ENCODE measurements around the gene RAD51B. TPM values are rescaled to one million over a fixed set of nuclear protein-coding genes. Genes with fewer than 3 reads are reported as not detected.

RAD51B gene
- total and polyA plus RNA-seq, 9 of the 15 experiments (the other 6 are each of a cell fraction or from before 2014, with no cell fraction given) = 8.5 to 17.3 (median 11.3) TPM

GRCh38 chr14:68744613-68745012, 925.0 kb downstream of the RAD51B start:
- H3K4me3 ChIP-seq = no peak overlapping the region
- ATAC-seq (no peak), DNase-seq (ENCODE audit: extremely low read depth in 1 of 4, low spot score in 3 of 4) (no peak), FAIRE-seq (no peak)
- no peaks in the 10 kb centered on the region for H3K9me1 ChIP-seq (ENCODE audit: control insufficient read depth, insufficient read depth, low read length)
- CTCF ChIA-PET (ENCODE audit: low intra/inter-chr PET ratio) = no interaction called here
- H3K9ac ChIP-seq (ENCODE audit: insufficient read depth in 1 of 2, low read depth in 2 of 2, low read length in 2 of 2) = no peak overlapping the region
- no peaks in the 10 kb centered on the region for H3K36me3 ChIP-seq (ENCODE audit: control insufficient read depth, insufficient read depth, low read length)
- no peak overlapping the region for H3K27ac ChIP-seq (ENCODE audit: extremely low read depth, low read depth, low read length)
- in situ Hi-C loops (cut with MboI) (no loop called here), intact Hi-C loops (cut with micrococcal nuclease) (loop anchor here (5.0 kb wide), 1 partner anchor 43 kb away; no protein-coding TSS in a partner anchor)
- no TSS peak for BruUV-seq (replicated peaks)
- POLR2A ChIA-PET = interaction anchor here (0.9 kb wide), 2 partner anchors 12 to 23 kb away, joined by 3 read pairs; no protein-coding TSS in a partner anchor
- H4K20me1 ChIP-seq (replicated peaks; ENCODE audit: control insufficient read depth, insufficient read depth, low read length) = no peaks in the 10 kb centered on the region
- H3K79me2 ChIP-seq (ENCODE audit: control insufficient read depth, insufficient read depth, low read length) = no peaks in the 10 kb centered on the region
- H3K4me1 ChIP-seq (replicated peaks in 1 of 2; ENCODE audit: control insufficient read depth in 2 of 2, insufficient read depth in 2 of 2, low read length in 2 of 2) = peaks cover 6 to 25% of the 10 kb centered on the region in 2 experiments; a peak in 4 of 5 replicates
- WGBS (ENCODE audit: insufficient coverage, low coverage, missing lambda C conversion rate) = 70% methylated on average over 12 of the region's 12 CpGs
- H3K27me3 ChIP-seq (ENCODE audit: control insufficient read depth in 2 of 2, insufficient read depth in 2 of 2, low read length in 2 of 2) = no peaks in the 10 kb centered on the region
- peaks cover 7% of the 10 kb centered on the region for H3K9me3 ChIP-seq (replicated peaks; ENCODE audit: control insufficient read depth, insufficient read depth, low read depth, low read length)
- H2AFZ ChIP-seq (ENCODE audit: low read depth, low read length) = no peak overlapping the region
- TF ChIP-seq ZKSCAN1 (IDR thresholded peaks at IDR 0.05; ENCODE audit: low read depth, low read length) = peak; percentile 84
- TF ChIP-seq KDM1A (IDR thresholded peaks at IDR 0.05) = no peak
- no peak for TF ChIP-seq HNRNPL (IDR thresholded peaks at IDR 0.05; ENCODE audit: low read depth, low read length)
- H3K4me2 ChIP-seq (ENCODE audit: insufficient read depth, low read length) = no peak overlapping the region

- 59% methylated on average over 2 of the region's 5 CpGs for WGBS (ENCODE audit: insufficient coverage, low coverage, missing lambda C conversion rate)
- no peak for FAIRE-seq
- CTCF ChIA-PET (ENCODE audit: low intra/inter-chr PET ratio) = no interaction called here
- TF ChIP-seq JUNB (CRISPR knock-in tag; conservative IDR thresholded peaks at IDR 0.05) (no peak), MAFF (IDR thresholded peaks at IDR 0.05; ENCODE audit: low read length) (no peak), ZFPM2 (CRISPR knock-in tag; IDR thresholded peaks at IDR 0.05) (no peak), GABPA (tag; conservative IDR thresholded peaks at IDR 0.05; ENCODE audit: low read depth) (no peak), KLF13 (tag; IDR thresholded peaks at IDR 0.05; ENCODE audit: borderline replicate concordance, low read depth) (no peak), CUX1 (CRISPR knock-in tag; IDR thresholded peaks at IDR 0.05) (no peak), ARNT (IDR thresholded peaks at IDR 0.05) (no peak), CSDE1 (IDR thresholded peaks at IDR 0.05) (no peak)
These were observed 927.8 kb downstream of the RAD51B start for GRCh38 chr14:68747393-68747792.

More at GRCh38 chr14:68747393-68747792, 927.8 kb downstream of the RAD51B start:
- no peak for ATAC-seq
- H4K20me1 ChIP-seq (replicated peaks; ENCODE audit: control insufficient read depth, insufficient read depth, low read length) = no peaks in the 10 kb centered on the region
- peaks cover 6 to 34% of the 10 kb centered on the region in 2 experiments; a peak in 4 of 5 replicates for H3K4me1 ChIP-seq (replicated peaks in 1 of 2; ENCODE audit: control insufficient read depth in 2 of 2, insufficient read depth in 2 of 2, low read length in 2 of 2)
- no peaks in the 10 kb centered on the region for H3K9me1 ChIP-seq (ENCODE audit: control insufficient read depth, insufficient read depth, low read length)
- no peak overlapping the region for H3K4me3 ChIP-seq
- intact Hi-C loops (cut with micrococcal nuclease) (loop anchor here (5.0 kb wide), 1 partner anchor 40 kb away; no protein-coding TSS in a partner anchor), in situ Hi-C loops (cut with MboI) (no loop called here)
- no peaks in the 10 kb centered on the region for H3K27me3 ChIP-seq (ENCODE audit: control insufficient read depth in 2 of 2, insufficient read depth in 2 of 2, low read length in 2 of 2)
- no peak for DNase-seq (ENCODE audit: extremely low read depth in 1 of 4, low spot score in 3 of 4)
- H2AFZ ChIP-seq (ENCODE audit: low read depth, low read length) = peak overlapping the region; percentile 87
- H3K9me3 ChIP-seq (replicated peaks; ENCODE audit: control insufficient read depth, insufficient read depth, low read depth, low read length) = no peaks in the 10 kb centered on the region
- H3K27ac ChIP-seq (ENCODE audit: extremely low read depth, low read depth, low read length) = no peak overlapping the region
- no peaks in the 10 kb centered on the region for H3K79me2 ChIP-seq (ENCODE audit: control insufficient read depth, insufficient read depth, low read length)
- H3K9ac ChIP-seq (ENCODE audit: insufficient read depth in 1 of 2, low read depth in 2 of 2, low read length in 2 of 2) = peak overlapping the region in 1 of 2 experiments; percentile 78; a peak in 1 of 4 replicates
- no peaks in the 10 kb centered on the region for H3K36me3 ChIP-seq (ENCODE audit: control insufficient read depth, insufficient read depth, low read length)
- H3K4me2 ChIP-seq (ENCODE audit: insufficient read depth, low read length) = no peak overlapping the region; the same call in 1 of the 2 replicates
- POLR2A ChIA-PET = interaction anchor here (2.7 kb wide), 1 partner anchor 19 kb away, joined by 12 read pairs; no protein-coding TSS in a partner anchor
- no TSS peak for BruUV-seq (replicated peaks)

All from K562 (cell line).